GM21576 (cell line): Measurements from ENCODE around the gene PLXNA4.

ENCODE experiments used
- ATAC-seq: cut with Tn5 transposase; IDR thresholded peaks from one replicate; pipeline ENCODE4 v1.9.1; 2021; ENCODE audit warnings: mild to moderate bottlenecking, moderate library complexity; ENCODE audit not compliant: unreplicated experiment

Gene PLXNA4

GRCh38 chr7:132504852-132505251, 71.4 kb downstream of the PLXNA4 start:
- no peak for ATAC-seq

- no peak for ATAC-seq
Observed at GRCh38 chr7:132504071-132504470, 72.2 kb downstream of the PLXNA4 start.

DNA sequence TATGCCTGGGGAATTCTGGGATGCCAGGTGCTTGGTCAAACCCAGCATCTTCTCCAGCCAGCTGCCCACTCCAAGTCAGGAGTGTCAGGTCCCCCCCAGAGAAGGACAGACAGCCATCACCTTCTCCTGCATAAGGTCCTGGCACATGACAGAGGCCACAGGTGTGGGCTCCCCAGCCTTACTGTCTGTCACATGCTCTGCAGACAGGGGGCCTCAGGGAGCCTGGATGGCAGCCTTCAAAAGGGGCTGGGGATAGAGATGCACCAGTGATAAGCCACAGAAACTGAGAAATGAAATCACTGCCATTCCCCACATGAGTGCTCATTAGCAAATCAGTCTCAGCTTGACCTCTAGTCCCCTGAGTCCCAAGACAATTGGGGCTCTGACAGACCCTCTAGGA, 72.9 kb downstream of the PLXNA4 start:
- ATAC-seq, result no peak

DNA sequence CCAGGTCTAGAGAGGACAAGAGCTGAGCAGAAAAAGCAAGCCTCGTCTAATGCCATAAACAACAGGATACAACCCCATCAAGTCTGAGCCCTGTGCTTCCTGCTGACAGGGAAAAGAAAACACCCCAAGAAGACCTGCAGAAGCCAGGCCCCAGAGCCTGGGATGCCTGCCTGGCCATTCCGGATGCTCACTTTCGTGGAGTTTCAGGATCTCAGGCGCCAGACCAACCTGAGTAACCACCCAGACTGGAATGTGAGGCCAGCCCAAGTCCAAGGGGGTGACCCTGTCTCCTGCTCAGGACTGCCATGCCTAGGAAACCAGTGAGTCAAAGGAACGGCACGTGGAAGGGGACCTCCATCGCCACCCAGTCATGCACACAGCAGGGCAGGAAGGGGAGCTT, 74.3 kb downstream of the PLXNA4 start:
- ATAC-seq, result no peak

- ATAC-seq, result no peak
Observed at GRCh38 chr7:132500727-132501440, 75.4 kb downstream of the PLXNA4 start.

DNA sequence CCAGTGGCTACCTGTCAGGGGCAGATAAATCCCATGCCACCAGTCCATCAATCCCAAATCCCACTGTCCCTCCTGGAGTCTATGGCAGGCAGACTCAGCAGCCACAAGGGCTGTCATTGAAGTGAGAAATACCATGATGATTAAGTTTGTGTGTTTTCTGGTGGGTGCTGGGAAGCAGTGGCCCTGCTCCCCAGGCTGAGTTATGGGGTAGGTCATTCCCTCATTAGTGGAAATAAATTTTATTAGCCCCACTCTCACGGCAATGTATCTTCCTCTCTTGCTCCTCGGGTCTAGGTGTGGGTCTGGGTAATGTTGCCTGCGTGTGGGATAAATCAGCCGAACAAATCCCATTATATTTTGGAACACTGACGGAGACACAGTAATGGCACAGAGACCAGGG, 76.8 kb downstream of the PLXNA4 start:
- ATAC-seq, result no peak

GRCh38 chr7:132499065-132499464, 77.2 kb downstream of the PLXNA4 start:
- no peak for ATAC-seq

DNA sequence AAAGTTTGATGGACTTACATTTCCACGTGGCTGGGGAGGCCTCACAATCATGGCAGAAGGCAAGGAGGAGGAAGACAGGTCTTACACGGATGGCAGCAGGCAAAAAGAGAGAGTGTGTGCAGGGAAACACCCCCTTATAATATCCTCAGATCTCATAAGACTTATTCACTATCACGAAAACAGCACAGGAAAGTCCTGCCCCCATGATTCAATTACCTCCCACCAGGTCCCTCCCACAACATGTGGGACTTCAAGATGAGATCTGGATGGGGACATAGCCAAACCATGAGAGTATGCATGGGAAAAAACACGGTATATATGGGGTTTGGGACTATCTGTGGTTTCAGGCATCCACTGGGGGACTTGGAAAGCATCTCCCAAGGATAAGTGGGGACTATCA, 78.0 kb downstream of the PLXNA4 start:
- ATAC-seq, result no peak

- no peak for ATAC-seq
Observed at GRCh38 chr7:132497098-132497497, 79.2 kb downstream of the PLXNA4 start.

GRCh38 chr7:132495936-132496335, 80.3 kb downstream of the PLXNA4 start:
- no peak for ATAC-seq

DNA sequence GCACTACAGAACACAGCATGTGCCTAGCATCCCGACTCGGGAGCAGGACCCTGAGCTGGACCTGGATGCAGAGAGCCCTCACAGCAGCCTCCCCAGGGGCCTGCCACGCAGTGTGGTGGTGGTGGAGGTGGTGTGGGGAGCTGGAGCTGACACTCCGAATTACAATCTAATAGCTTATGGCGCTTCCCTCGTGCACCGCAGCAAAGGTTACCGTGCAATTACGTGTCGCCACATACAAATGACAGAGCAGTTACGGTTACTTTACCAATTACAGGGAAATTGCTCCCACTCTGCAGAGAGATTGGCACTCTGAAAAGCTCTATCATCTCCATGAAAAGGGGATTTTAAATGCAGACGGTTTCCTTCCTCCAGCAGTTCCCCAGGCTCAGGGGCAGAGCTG, 81.8 kb downstream of the PLXNA4 start:
- no peak for ATAC-seq

GRCh38 chr7:132492823-132493445, 83.3 kb downstream of the PLXNA4 start:
- no peak for ATAC-seq

- ATAC-seq, result no peak
Observed at GRCh38 chr7:132491391-132491945, 84.8 kb downstream of the PLXNA4 start.

- ATAC-seq, result no peak
Observed at GRCh38 chr7:132490474-132490873, 85.8 kb downstream of the PLXNA4 start.

GRCh38 chr7:132489776-132490237, 86.5 kb downstream of the PLXNA4 start:
- no peak for ATAC-seq

DNA sequence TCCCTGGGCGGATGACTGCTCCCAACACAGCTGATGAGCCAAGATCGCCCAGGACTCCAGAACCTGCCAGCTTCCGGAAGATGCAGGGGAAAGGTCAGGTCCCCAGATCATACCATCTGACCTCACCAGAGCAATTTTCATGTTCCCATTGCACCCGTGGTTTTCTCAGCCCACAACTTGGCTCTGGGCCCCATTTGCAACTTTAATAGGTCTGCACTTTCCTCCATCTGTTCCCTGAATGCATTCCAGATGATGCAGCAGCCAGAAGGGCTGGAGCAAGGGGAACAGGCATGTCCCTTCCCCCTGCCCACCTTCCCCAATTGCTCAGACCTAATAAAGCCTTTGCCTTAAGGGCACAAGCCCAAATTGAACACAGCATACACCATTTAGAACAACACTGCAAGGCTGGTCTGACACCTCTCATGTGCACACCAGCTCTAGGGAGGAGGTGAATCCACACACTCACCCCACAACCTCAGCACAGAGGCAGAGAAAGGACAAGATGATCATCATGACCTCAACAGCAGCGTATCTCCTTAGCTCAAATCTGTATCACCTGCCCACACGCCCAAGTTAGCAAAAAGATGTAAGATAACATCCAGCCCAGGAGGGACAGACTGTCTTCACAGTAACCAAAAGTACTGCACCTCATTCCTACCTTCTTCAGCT, 87.5 kb downstream of the PLXNA4 start:
- ATAC-seq, result no peak

DNA sequence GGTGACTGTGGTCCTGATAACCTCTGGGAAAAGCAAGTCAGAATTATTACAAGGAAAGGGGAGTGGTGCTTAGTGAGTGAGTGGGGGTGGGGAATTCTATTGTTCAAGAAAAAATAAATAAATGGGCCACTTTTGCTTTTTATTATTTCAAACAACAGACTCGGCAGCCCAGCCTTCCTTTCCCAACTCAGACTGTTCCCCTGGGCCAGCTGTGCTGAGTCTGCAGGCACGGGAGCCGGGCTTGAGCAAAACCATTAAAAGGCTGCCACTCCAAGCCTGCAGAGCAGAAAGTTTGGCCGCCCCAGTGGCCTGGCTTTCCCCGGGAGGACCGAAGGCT, 90.0 kb downstream of the PLXNA4 start:
- no peak for ATAC-seq

DNA sequence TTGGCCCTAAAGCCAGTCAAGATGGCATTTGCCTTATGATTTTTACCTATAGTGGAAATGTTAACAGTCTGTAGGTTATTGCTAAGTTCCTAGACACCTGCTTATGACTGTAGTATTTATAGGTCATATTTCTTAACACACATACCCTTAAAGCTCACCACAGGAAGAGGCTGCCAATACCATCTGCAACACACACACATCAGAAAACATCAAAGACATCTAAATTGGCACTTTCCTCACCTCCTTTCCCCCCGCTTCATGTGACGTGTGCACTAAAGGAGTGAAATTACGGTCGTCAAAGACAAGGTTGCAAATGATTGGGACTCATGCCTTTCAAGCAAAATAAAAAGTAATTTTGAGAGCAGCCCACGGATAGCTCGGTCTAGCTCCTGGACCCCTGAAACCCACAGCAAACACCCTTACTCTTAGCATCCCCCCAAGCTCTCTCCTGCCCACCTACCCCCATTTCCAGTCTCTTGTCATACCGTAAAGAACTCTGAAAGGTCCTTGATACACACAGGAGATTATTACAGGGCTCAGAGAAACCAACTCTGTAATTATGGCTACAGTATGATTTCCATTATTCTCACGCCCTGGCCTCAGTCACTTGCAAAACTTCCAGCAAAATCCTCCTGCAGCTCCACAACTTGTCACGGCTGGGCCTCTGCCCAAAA, 90.5 kb downstream of the PLXNA4 start:
- no peak for ATAC-seq

DNA sequence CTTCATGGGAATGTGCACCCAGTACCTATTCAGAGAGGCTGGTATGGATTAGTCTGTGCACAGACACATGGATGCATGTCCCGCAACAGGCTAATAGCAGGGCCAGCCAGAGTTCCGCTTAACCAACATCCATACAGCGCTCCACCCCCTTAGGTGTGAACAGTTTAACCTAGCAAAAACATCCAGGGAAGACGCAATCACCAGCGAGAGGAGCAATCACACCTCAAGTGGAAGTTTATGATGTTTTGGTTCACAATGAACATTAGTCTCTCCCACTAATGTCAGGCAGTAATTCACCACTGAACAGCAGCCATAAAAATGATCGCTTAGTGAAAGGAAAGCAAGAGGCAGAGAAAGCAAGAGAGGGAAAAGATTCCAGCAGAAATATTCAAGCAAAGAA, 91.1 kb downstream of the PLXNA4 start:
- no peak for ATAC-seq

DNA sequence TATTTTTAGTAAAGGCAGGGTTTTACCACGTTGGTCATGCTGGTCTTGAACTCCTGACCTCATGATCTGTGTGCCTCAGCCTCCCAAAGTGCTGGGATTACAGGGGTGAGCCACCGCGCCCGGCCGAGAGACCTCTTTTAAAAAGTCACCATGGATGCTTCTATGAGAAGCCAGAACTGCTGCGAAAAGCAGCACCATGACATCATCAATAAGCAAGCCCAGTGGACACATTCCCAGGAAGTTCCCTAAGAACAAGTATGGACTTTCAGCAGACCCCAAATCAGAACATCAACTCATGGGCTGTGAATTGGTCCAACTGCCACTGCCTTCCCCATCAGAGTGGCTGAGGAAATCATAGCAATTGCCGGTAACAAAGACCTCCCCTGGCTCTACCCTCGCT, 93.4 kb downstream of the PLXNA4 start:
- no peak for ATAC-seq

GRCh38 chr7:132480534-132480933, 95.7 kb downstream of the PLXNA4 start:
- no peak for ATAC-seq
